Thoracic aorta endothelial cell (primary cell): ENCODE data around the gene CARHSP1. TPM values are rescaled to one million over a fixed set of nuclear protein-coding genes. Genes with fewer than 3 reads are reported as not detected.

Experiments used
- total RNA-seq: library from RNA; depleted of rRNA; stranded (reverse); fragments of >200 nt; gene quantifications from 2 replicates; pipeline ENCODE4 v1.2.3, GENCODE V29; 2012

CARHSP1 gene
- total RNA-seq: 59.3 and 63.3 TPM in 2 replicates

DNA sequence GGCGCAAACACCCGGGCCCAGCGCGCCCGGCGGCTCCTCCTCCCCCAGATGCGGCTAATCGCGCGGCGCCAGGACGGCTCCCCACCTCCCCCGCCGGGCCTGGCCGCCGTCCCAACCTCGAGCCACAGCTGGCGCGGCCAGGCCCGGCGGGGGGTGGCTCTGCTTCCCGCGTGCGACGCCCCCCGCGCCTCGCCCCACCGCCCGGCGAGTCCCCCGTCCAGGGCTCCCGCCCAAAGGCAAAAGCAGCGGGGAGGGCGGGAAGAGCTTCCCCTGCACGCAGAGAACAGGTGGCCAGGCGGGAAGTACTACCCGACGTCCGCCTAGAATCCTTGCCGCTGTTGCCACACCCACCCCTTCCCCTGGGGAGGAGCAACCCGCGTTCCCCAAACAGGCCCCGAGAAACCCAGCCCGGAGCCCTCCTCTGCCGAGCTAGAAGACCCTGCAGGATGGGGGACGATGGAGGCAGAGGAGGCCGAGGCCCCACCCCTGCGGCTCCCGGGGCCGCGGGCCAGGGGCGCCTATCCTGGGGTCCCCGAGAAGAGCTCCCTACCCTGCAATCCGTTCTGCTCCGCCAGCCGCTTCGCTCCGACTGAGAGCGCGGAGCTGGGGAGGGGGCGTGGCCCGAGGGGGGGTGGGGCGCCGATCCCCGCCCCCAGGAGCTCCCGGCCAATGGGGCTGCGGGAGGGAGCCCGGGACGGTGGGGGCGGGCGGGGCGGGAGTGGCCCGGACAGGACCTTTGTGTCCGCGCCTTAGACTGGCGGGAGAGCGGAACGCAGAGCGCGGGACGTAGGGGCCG lies at the start of gene CARHSP1:
Gene CARHSP1, minus strand, starts transcription at position 591 of the 796 bp plus-strand sequence. CDS start 9,678 bp downstream, outside the sequence.

DNA sequence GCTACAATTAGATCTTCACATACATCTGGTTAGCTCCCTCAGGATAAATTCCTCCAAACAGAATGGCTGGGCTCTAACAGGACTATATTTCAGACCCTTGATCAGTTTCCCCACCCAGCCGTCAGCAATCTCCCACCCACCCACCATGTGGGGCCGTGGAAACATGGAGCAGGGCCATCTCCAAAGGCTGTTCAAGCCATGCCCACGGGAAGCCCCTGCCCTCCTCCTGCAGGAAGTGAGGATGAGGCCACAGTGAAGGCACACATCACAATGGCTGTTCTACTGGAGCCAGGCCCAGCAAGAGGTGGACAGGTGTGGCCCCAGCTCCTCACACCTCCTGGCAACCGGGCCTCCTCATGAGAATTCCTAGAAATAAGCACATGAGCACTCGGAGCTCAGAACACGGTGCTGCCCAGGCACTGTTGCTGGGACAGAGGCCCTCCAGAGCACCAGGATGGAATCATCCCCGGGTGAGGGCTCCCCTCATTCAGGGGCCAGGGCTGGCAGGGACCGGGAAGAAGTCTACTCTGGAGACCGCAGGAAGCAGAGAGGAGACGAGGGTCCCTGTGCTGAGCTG lies 13.3 kb upstream of the CARHSP1 start, which contains the start of gene LITAFD:
Gene LITAFD, plus strand, starts transcription at position 311 of the 577 bp plus-strand sequence. CDS start 2,005 bp downstream, outside the sequence.

Other genes with a start within 250 kb of the CARHSP1 start
- gene METTL22, start 247.3 kb downstream of the CARHSP1 start, total RNA-seq: 29.0 and 30.2 TPM in 2 replicates
- gene ABAT, start 194.4 kb downstream of the CARHSP1 start, total RNA-seq: 1.9 and 2.0 TPM in 2 replicates
- gene TMEM186, start 71.4 kb downstream of the CARHSP1 start, total RNA-seq: 4.3 and 4.7 TPM in 2 replicates
- gene PMM2, start 71.2 kb downstream of the CARHSP1 start, total RNA-seq: 47.9 and 56.5 TPM in 2 replicates
- not detected in 2 replicates for gene LITAFD, start 13.3 kb upstream of the CARHSP1 start, total RNA-seq
- gene USP7, start 94.9 kb upstream of the CARHSP1 start, total RNA-seq: 129 and 130 TPM in 2 replicates
- 92.8 and 105 TPM in 2 replicates for gene HAPSTR1, start 222.6 kb upstream of the CARHSP1 start, total RNA-seq